Loucy (cell line): ENCODE measurements around the gene GDNF.
A peak's percentile ranks its signal among the peaks of the same experiment; 100 is the strongest.

Experiments
- H2AFZ ChIP-seq: fragments of 200-600 bp; sonication (generic); 2 replicates; pipeline ENCODE4 v1.6.0; 2016; ENCODE audit warnings: antibody characterized with exemption, mild to moderate bottlenecking, low read length, moderate library complexity
- H3F3A ChIP-seq: fragments of 200-600 bp; 2 replicates; pipeline ENCODE4 v1.6.0; 2016; ENCODE audit warnings: antibody characterized with exemption, low read depth, mild to moderate bottlenecking
- H3K27me3 ChIP-seq: fragments of 200-600 bp; sonication (generic); 2 replicates; pipeline ENCODE4 v1.6.1; 2014; ENCODE audit warnings: low read length, mild to moderate bottlenecking; ENCODE audit not compliant: insufficient read depth, poor library complexity, severe bottlenecking
- H3K36me3 ChIP-seq: fragments of 200-600 bp; sonication (generic); 2 replicates; pipeline ENCODE4 v1.6.1; 2016; ENCODE audit warnings: low read length; ENCODE audit not compliant: insufficient read depth
- H3K4me1 ChIP-seq: fragments of 200-600 bp; sonication (generic); 2 replicates; pipeline ENCODE4 v1.5.1; 2014; ENCODE audit warnings: low read length, mild to moderate bottlenecking; ENCODE audit not compliant: insufficient read depth, poor library complexity, severe bottlenecking
- H3K4me2 ChIP-seq: fragments of 200-600 bp; sonication (generic); 2 replicates; pipeline ENCODE4 v1.6.0; 2014; ENCODE audit warnings: antibody characterized with exemption, low read length, low read depth, mild to moderate bottlenecking; ENCODE audit not compliant: poor library complexity, severe bottlenecking
- H3K4me3 ChIP-seq: fragments of 200-600 bp; sonication (generic); 2 replicates; pipeline ENCODE4 v1.5.1; 2014; ENCODE audit warnings: low read length, mild to moderate bottlenecking, mixed read lengths; ENCODE audit not compliant: poor library complexity, severe bottlenecking
- H3K79me2 ChIP-seq: fragments of 200-600 bp; sonication (generic); 2 replicates; pipeline ENCODE4 v1.6.1; 2014; ENCODE audit warnings: low read length; ENCODE audit not compliant: insufficient read depth
- H3K9ac ChIP-seq: fragments of 200-600 bp; sonication (generic); 2 replicates; pipeline ENCODE4 v1.6.0; 2014; ENCODE audit warnings: mild to moderate bottlenecking, low read depth, low read length, moderate library complexity; ENCODE audit not compliant: poor library complexity, severe bottlenecking
- H3K9me2 ChIP-seq: fragments of 200-600 bp; sonication (generic); replicated peaks from 2 replicates; pipeline ENCODE4 v1.6.1; 2016; ENCODE audit warnings: low read depth, low read length, mixed read lengths
- H3K9me3 ChIP-seq: fragments of 200-600 bp; sonication (generic); 2 replicates; pipeline ENCODE4 v1.6.1; 2014; ENCODE audit warnings: mild to moderate bottlenecking, antibody characterized with exemption, low read length, low read depth; ENCODE audit not compliant: insufficient read depth
- H4K20me1 ChIP-seq: fragments of 200-600 bp; sonication (generic); 2 replicates; pipeline ENCODE4 v1.6.0; 2014; ENCODE audit warnings: antibody characterized with exemption, low read length, mild to moderate bottlenecking; ENCODE audit not compliant: insufficient read depth, poor library complexity, severe bottlenecking
- CTCF ChIP-seq: fragments of 200-600 bp; sonication (generic); conservative IDR thresholded peaks from 2 replicates; pipeline ENCODE4 v1.5.1; 2014; ENCODE audit warnings: mild to moderate bottlenecking, antibody characterized with exemption, low read length
- EZH2phosphoT487 ChIP-seq: fragments of 200-600 bp; IDR thresholded peaks from 2 replicates; pipeline ENCODE4 v1.6.1; 2018; ENCODE audit warnings: antibody characterized with exemption, mild to moderate bottlenecking, moderate library complexity, borderline replicate concordance

Gene GDNF

GRCh38 chr5:37857696-37858095 lies 17.9 kb upstream of the GDNF start:
- no peaks in the 10 kb centered on the region for H3K36me3 ChIP-seq
- TF ChIP-seq CTCF (no peak), EZH2phosphoT487 (no peak)
- H3K79me2 ChIP-seq = no peaks in the 10 kb centered on the region
- H3K9me2 ChIP-seq = no peaks in the 10 kb centered on the region
- no peak overlapping the region for H3K4me3 ChIP-seq
- no peaks in the 10 kb centered on the region for H3F3A ChIP-seq
- no peak overlapping the region for H3K9ac ChIP-seq
- H3K4me1 ChIP-seq = no peaks in the 10 kb centered on the region
- H3K9me3 ChIP-seq = no peaks in the 10 kb centered on the region
- no peaks in the 10 kb centered on the region for H3K27me3 ChIP-seq
- no peaks in the 10 kb centered on the region for H4K20me1 ChIP-seq
- H2AFZ ChIP-seq = no peak overlapping the region
- H3K4me2 ChIP-seq = no peak overlapping the region

GRCh38 chr5:37855438-37855837 lies 15.6 kb upstream of the GDNF start:
- Histone ChIP-seq H4K20me1 (no peaks in the 10 kb centered on the region), H3K36me3 (no peaks in the 10 kb centered on the region), H3K9ac (no peak overlapping the region), H3K4me3 (no peak overlapping the region), H3K27me3 (no peaks in the 10 kb centered on the region), H3K9me3 (no peaks in the 10 kb centered on the region), H3K4me1 (no peaks in the 10 kb centered on the region), H3F3A (no peaks in the 10 kb centered on the region), H3K79me2 (no peaks in the 10 kb centered on the region), H3K9me2 (no peaks in the 10 kb centered on the region), H3K4me2 (no peak overlapping the region), H2AFZ (0 out of 2 replicates have a peak overlapping the region, but pooled peaks have one; percentile 30)
- no peak for TF ChIP-seq EZH2phosphoT487
- TF ChIP-seq CTCF = no peak

GRCh38 chr5:37851305-37851704 lies 11.5 kb upstream of the GDNF start:
- Histone ChIP-seq H3K27me3 (no peaks in the 10 kb centered on the region), H3K4me3 (no peak overlapping the region), H4K20me1 (no peaks in the 10 kb centered on the region), H3K4me1 (no peaks in the 10 kb centered on the region), H3K79me2 (no peaks in the 10 kb centered on the region), H3K9me3 (no peaks in the 10 kb centered on the region), H3K36me3 (no peaks in the 10 kb centered on the region), H3K9ac (no peak overlapping the region), H3K9me2 (no peaks in the 10 kb centered on the region), H3F3A (no peaks in the 10 kb centered on the region), H2AFZ (no peak overlapping the region), H3K4me2 (no peak overlapping the region)
- TF ChIP-seq CTCF = no peak
- no peak for TF ChIP-seq EZH2phosphoT487
